Astrocyte (in vitro differentiated cells and primary cell): ENCODE measurements around the gene RHBDL3. TPM values are rescaled to one million over a fixed set of nuclear protein-coding genes. Genes with fewer than 3 reads are reported as not detected.

Experiments used
- DNase-seq: peaks from one replicate; pipeline ENCODE4 v3.0.0-alpha.2; 2010; ENCODE audit warnings: low read depth
- FAIRE-seq: peaks from 2 replicates; lab custom pipeline; 2011; peaks lifted over from hg19 to GRCh38; lab: Jason Lieb, UNC
- H2AFZ ChIP-seq: 2 replicates; pipeline ENCODE4 v1.6.0; 2012; ENCODE audit warnings: low read depth, low read length, inconsistent platforms
- H3K27ac ChIP-seq: 2 replicates; pipeline ENCODE4 v1.5.1; 2011; ENCODE audit warnings: low read depth, low read length, inconsistent platforms
- H3K27me3 ChIP-seq: 2 replicates; pipeline ENCODE4 v1.6.0; 2011; ENCODE audit warnings: low read length, inconsistent platforms; ENCODE audit not compliant: insufficient read depth
- H3K36me3 ChIP-seq: 2 replicates; pipeline ENCODE4 v1.5.1; 2011; ENCODE audit warnings: low read length, inconsistent platforms; ENCODE audit not compliant: insufficient read depth
- H3K4me1 ChIP-seq: 2 replicates; pipeline ENCODE4 v1.5.1; 2011; ENCODE audit warnings: low read length, inconsistent platforms; ENCODE audit not compliant: insufficient read depth
- H3K4me2 ChIP-seq: 2 replicates; pipeline ENCODE4 v1.6.0; 2012; ENCODE audit warnings: low read length, inconsistent platforms
- H3K4me3 ChIP-seq: 2 replicates; pipeline ENCODE4 v1.5.1; 2011; ENCODE audit warnings: low read depth, mild to moderate bottlenecking, low read length, inconsistent platforms; ENCODE audit not compliant: insufficient read depth
- H3K79me2 ChIP-seq: 2 replicates; pipeline ENCODE4 v1.6.0; 2012; ENCODE audit warnings: mild to moderate bottlenecking, low read length, inconsistent platforms; ENCODE audit not compliant: insufficient read depth
- H3K9ac ChIP-seq: 2 replicates; pipeline ENCODE4 v1.6.0; 2012; ENCODE audit warnings: mild to moderate bottlenecking, low read length, inconsistent platforms
- H3K9me3 ChIP-seq: 2 replicates; pipeline ENCODE4 v1.5.1; 2012; ENCODE audit warnings: low read depth, mild to moderate bottlenecking, low read length, inconsistent platforms; ENCODE audit not compliant: insufficient read depth
- H4K20me1 ChIP-seq: 2 replicates; pipeline ENCODE4 v1.6.0; 2012; ENCODE audit warnings: low read length, inconsistent platforms; ENCODE audit not compliant: insufficient read depth
- H3K27ac Mint-ChIP-seq: one replicate; pipeline ENCODE4 v1.8.0; 2021; ENCODE audit warnings: mild to moderate bottlenecking, mixed read lengths; ENCODE audit not compliant: unreplicated experiment
- H3K27me3 Mint-ChIP-seq: one replicate; pipeline ENCODE4 v1.8.0; 2021; ENCODE audit warnings: low read depth, mixed read lengths; ENCODE audit not compliant: unreplicated experiment
- H3K36me3 Mint-ChIP-seq: one replicate; pipeline ENCODE4 v1.8.0; 2021; ENCODE audit warnings: low read depth, mixed read lengths; ENCODE audit not compliant: unreplicated experiment
- H3K4me1 Mint-ChIP-seq: one replicate; pipeline ENCODE4 v1.8.0; 2021; ENCODE audit warnings: low read depth, mixed read lengths; ENCODE audit not compliant: unreplicated experiment
- H3K4me3 Mint-ChIP-seq: one replicate; pipeline ENCODE4 v1.8.0; 2021; ENCODE audit warnings: mild to moderate bottlenecking, moderate library complexity, mixed read lengths; ENCODE audit not compliant: unreplicated experiment
- H3K9me3 Mint-ChIP-seq: one replicate; pipeline ENCODE4 v1.8.0; 2021; ENCODE audit warnings: mild to moderate bottlenecking, mixed read lengths; ENCODE audit not compliant: unreplicated experiment
- CTCF ChIP-seq: IDR thresholded peaks from 2 replicates; pipeline ENCODE4 v1.5.1; 2011; ENCODE audit warnings: low read depth, mild to moderate bottlenecking, inconsistent platforms, low read length, moderate library complexity; ENCODE audit not compliant: insufficient read depth
- EZH2 ChIP-seq: IDR thresholded peaks from 2 replicates; pipeline ENCODE4 v1.6.1; 2012; ENCODE audit warnings: mild to moderate bottlenecking, low read length, inconsistent platforms; ENCODE audit not compliant: insufficient read depth
- total RNA-seq: library from RNA; stranded (reverse); gene quantifications from 2 replicates; pipeline ENCODE4 v1.2.1, GENCODE V29; 2021

Gene RHBDL3
- total RNA-seq, 1 donor from 2014 or later, result 1.4 TPM

- Histone ChIP-seq H4K20me1 (no peaks in the 10 kb centered on the region), H3K9me3 (no peaks in the 10 kb centered on the region), H3K36me3 (no peaks in the 10 kb centered on the region), H2AFZ (no peak overlapping the region), H3K4me3 (no peak overlapping the region), H3K27ac (no peak overlapping the region), H3K4me1 (no peaks in the 10 kb centered on the region), H3K79me2 (no peaks in the 10 kb centered on the region), H3K4me2 (no peak overlapping the region), H3K27me3 (peaks cover 5% of the 10 kb centered on the region), H3K9ac (no peak overlapping the region)
- H3K9me3 Mint-ChIP-seq, result no peaks in the 10 kb centered on the region
- peaks cover 15% of the 10 kb centered on the region for H3K27me3 Mint-ChIP-seq
- no peak overlapping the region for H3K4me3 Mint-ChIP-seq
- H3K36me3 Mint-ChIP-seq, result no peaks in the 10 kb centered on the region
- H3K4me1 Mint-ChIP-seq, result peaks cover 6% of the 10 kb centered on the region
- DNase-seq (no peak), FAIRE-seq (no peak)
- H3K27ac Mint-ChIP-seq, result no peak overlapping the region
- TF ChIP-seq EZH2 (no peak), CTCF (no peak)
Measured at GRCh38 chr17:32302037-32302436, 36.4 kb downstream of the RHBDL3 start.

DNA sequence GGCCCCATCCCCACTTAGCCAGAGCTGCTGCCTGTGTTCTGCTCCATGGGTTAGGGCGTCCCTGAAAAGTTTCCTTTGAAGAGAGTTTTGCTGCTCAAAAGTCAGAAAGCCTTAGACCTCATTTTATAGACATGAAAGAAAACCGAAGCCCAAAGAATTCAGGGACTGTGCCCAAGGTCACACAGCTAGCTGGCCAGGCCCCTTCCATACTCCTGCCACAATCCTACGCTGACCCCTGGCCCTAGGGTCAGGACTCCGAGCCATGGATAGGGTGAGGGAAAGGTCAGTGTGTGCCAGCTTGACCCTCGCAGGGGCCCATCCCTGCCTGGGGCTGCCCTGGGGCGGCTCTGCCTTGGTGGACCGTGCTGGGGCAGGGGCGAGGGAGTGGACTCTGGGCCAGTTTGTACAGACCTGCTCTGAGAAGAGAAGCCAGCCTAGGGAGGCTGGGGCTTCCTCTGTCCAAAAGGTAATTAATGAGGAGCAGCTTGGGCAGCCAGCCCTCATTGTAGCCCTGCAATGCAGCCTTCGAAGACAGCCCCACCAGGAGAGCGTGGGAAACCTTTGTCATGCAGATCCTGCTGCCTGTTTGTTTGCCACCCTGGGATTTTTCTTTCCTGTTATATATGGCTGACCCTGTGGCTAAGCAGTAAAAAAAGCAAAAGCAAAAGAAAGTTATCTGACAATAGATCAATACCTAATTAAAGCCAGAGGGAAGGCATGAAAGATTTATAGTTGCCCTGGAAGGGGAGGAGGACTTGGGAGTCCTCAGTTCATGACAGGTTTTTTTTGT is 37.4 kb downstream of the RHBDL3 start:
- H3K9me3 ChIP-seq, result no peaks in the 10 kb centered on the region
- H4K20me1 ChIP-seq, result no peaks in the 10 kb centered on the region
- TF ChIP-seq CTCF, result no peak
- H3K27me3 ChIP-seq, result peaks cover 10% of the 10 kb centered on the region
- no peaks in the 10 kb centered on the region for H3K4me1 ChIP-seq
- no peaks in the 10 kb centered on the region for H3K36me3 Mint-ChIP-seq
- H3K4me1 Mint-ChIP-seq, result peaks cover 6% of the 10 kb centered on the region
- H3K4me3 ChIP-seq, result no peak overlapping the region
- H3K27me3 Mint-ChIP-seq, result peaks cover 19% of the 10 kb centered on the region
- H3K4me2 ChIP-seq, result no peak overlapping the region
- no peak overlapping the region for H3K9ac ChIP-seq
- H3K4me3 Mint-ChIP-seq, result no peak overlapping the region
- no peaks in the 10 kb centered on the region for H3K79me2 ChIP-seq
- DNase-seq (no peak), FAIRE-seq (no peak)
- H3K27ac ChIP-seq, result no peak overlapping the region
- no peaks in the 10 kb centered on the region for H3K36me3 ChIP-seq
- H2AFZ ChIP-seq, result no peak overlapping the region
- no peak overlapping the region for H3K27ac Mint-ChIP-seq
- H3K9me3 Mint-ChIP-seq, result no peaks in the 10 kb centered on the region

GRCh38 chr17:32303781-32304288 is 38.2 kb downstream of the RHBDL3 start:
- Histone ChIP-seq H3K36me3 (no peaks in the 10 kb centered on the region), H3K4me2 (no peak overlapping the region), H4K20me1 (no peaks in the 10 kb centered on the region), H3K27me3 (peaks cover 10% of the 10 kb centered on the region), H3K9ac (no peak overlapping the region), H3K4me3 (no peak overlapping the region), H3K4me1 (no peaks in the 10 kb centered on the region), H3K79me2 (no peaks in the 10 kb centered on the region), H3K9me3 (no peaks in the 10 kb centered on the region), H3K27ac (no peak overlapping the region), H2AFZ (no peak overlapping the region)
- FAIRE-seq (no peak), DNase-seq (no peak)
- no peak for TF ChIP-seq CTCF
- no peak for TF ChIP-seq EZH2
- H3K27ac Mint-ChIP-seq, result no peak overlapping the region
- H3K36me3 Mint-ChIP-seq, result no peaks in the 10 kb centered on the region
- no peaks in the 10 kb centered on the region for H3K9me3 Mint-ChIP-seq
- peaks cover 23% of the 10 kb centered on the region for H3K27me3 Mint-ChIP-seq
- no peak overlapping the region for H3K4me3 Mint-ChIP-seq
- peaks cover 6% of the 10 kb centered on the region for H3K4me1 Mint-ChIP-seq
